Measurements from ENCODE around the gene IFNG.

Gene IFNG

DNA sequence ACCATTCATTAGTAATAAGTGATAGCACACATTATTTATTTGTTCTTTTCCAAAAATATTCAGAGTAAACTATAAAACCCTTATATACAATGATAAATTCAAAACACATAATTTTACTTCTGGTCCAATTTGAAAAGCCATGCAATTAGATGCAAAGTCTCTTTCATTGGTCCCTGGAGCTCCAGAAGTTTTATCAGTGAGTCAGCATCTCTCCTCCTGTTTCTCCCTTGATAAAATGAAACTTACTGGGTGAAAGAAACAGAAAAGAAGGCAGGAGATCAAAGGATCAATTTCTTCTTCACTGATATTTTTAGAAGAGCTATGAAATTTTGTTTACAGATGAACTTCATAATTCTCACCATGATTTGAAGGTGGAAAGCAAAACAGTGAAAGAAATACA lies 47.5 kb downstream of the IFNG start:
- Histone ChIP-seq H3K4me2 (ENCODE audit: low read length) (no peak overlapping the region), H2AFZ (no peak overlapping the region), H3K27me3 (ENCODE audit: control insufficient read depth, insufficient read depth, low read length) (peaks cover 3% of the 10 kb centered on the region), H3K9ac (no peak overlapping the region), H3K36me3 (ENCODE audit: control insufficient read depth, insufficient read depth, low read length) (no peaks in the 10 kb centered on the region), H3K4me3 (ENCODE audit: low read depth, low read length) (no peak overlapping the region), H3K27ac (no peak overlapping the region), H3K79me2 (no peaks in the 10 kb centered on the region), H3K4me1 (no peaks in the 10 kb centered on the region), H3K9me3 (ENCODE audit: control insufficient read depth, low read length) (no peaks in the 10 kb centered on the region)
- TF ChIP-seq, protein P1, sequence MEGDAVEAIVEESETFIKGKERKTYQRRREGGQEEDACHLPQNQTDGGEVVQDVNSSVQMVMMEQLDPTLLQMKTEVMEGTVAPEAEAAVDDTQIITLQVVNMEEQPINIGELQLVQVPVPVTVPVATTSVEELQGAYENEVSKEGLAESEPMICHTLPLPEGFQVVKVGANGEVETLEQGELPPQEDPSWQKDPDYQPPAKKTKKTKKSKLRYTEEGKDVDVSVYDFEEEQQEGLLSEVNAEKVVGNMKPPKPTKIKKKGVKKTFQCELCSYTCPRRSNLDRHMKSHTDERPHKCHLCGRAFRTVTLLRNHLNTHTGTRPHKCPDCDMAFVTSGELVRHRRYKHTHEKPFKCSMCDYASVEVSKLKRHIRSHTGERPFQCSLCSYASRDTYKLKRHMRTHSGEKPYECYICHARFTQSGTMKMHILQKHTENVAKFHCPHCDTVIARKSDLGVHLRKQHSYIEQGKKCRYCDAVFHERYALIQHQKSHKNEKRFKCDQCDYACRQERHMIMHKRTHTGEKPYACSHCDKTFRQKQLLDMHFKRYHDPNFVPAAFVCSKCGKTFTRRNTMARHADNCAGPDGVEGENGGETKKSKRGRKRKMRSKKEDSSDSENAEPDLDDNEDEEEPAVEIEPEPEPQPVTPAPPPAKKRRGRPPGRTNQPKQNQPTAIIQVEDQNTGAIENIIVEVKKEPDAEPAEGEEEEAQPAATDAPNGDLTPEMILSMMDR (IDR thresholded peaks at IDR 0.05), result no peak

DNA sequence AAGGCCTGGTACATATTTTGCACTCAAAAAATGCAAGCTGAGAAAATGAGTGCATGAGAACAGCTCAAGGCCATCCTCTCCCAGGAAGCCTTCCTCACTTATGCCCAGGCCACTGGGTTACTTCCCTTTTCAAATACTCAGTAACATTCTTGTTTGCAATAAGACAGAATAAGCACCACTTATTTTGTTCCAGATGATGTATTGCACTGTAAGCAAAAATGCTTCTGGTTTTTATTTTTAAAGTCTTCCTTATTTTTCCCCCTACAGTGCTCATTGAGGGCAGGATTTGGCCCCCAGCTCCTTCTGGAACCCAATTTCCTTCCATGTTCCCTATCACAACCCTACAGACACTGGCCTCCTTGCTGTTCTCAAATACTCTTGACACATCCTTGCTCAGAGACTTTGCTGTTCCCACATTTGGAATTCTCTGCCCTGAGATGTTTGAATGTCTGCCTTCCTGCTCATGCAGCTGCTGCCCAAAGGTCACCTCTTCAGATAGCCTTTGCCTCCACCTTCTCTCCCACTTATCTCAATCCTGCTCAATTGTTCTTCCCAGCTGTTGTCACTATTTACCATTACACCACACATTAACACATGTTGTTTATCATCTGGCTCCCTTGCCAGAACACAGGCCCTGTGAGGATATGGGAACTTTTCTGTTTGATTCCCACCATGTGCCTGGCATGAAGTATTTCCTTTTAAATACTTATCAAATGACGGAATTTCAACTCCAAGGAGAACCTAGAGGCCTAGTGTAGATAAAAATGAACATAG lies 49.9 kb downstream of the IFNG start:
- H3K79me2 ChIP-seq, result no peaks in the 10 kb centered on the region
- no peak overlapping the region for H3K9ac ChIP-seq
- no peak overlapping the region for H3K4me2 ChIP-seq (ENCODE audit: low read length)
- H2AFZ ChIP-seq, result no peak overlapping the region
- H3K27me3 ChIP-seq (ENCODE audit: control insufficient read depth, insufficient read depth, low read length), result peaks cover 3% of the 10 kb centered on the region
- H3K4me3 ChIP-seq (ENCODE audit: low read depth, low read length), result no peak overlapping the region
- no peak overlapping the region for H3K27ac ChIP-seq
- H3K36me3 ChIP-seq (ENCODE audit: control insufficient read depth, insufficient read depth, low read length), result no peaks in the 10 kb centered on the region
- TF ChIP-seq, protein P1 (IDR thresholded peaks at IDR 0.05), result no peak
- no peaks in the 10 kb centered on the region for H3K4me1 ChIP-seq
- H3K9me3 ChIP-seq (ENCODE audit: control insufficient read depth, low read length), result no peaks in the 10 kb centered on the region

- Histone ChIP-seq H3K79me2 (no peaks in the 10 kb centered on the region), H3K9ac (no peak overlapping the region), H3K4me1 (no peaks in the 10 kb centered on the region), H3K27ac (no peak overlapping the region), H2AFZ (no peak overlapping the region), H3K4me3 (ENCODE audit: low read depth, low read length) (no peak overlapping the region), H3K27me3 (ENCODE audit: control insufficient read depth, insufficient read depth, low read length) (peaks cover 2% of the 10 kb centered on the region), H3K4me2 (ENCODE audit: low read length) (no peak overlapping the region), H3K36me3 (ENCODE audit: control insufficient read depth, insufficient read depth, low read length) (no peaks in the 10 kb centered on the region), H3K9me3 (ENCODE audit: control insufficient read depth, low read length) (no peaks in the 10 kb centered on the region)
- TF ChIP-seq, protein P1 (IDR thresholded peaks at IDR 0.05), result no peak
These were observed 50.5 kb downstream of the IFNG start for GRCh38 chr12:68109001-68109400.

DNA sequence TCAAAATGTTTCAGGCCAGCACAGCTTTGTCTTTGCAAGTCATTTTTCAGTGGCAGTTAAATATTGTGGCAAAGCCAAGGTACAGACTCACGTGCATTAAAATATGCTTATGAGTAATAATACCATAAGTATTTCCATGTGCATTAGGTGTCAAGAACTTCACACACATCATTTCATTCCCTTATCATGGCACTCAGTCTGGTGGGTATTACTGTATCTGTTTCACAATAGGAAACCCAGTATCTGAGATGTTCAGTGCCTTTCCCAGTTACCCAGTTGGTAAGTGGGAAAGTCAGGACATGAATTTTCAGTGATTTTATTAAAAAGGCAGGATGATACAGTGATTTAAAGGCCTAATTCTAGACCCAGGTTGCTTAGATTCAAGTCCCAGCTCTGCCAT lies 52.9 kb downstream of the IFNG start:
- Histone ChIP-seq H2AFZ (no peak overlapping the region), H3K27me3 (ENCODE audit: control insufficient read depth, insufficient read depth, low read length) (no peaks in the 10 kb centered on the region), H3K4me2 (ENCODE audit: low read length) (no peak overlapping the region), H3K27ac (no peak overlapping the region), H3K79me2 (no peaks in the 10 kb centered on the region), H3K9me3 (ENCODE audit: control insufficient read depth, low read length) (no peaks in the 10 kb centered on the region), H3K4me1 (no peaks in the 10 kb centered on the region), H3K9ac (no peak overlapping the region), H3K36me3 (ENCODE audit: control insufficient read depth, insufficient read depth, low read length) (no peaks in the 10 kb centered on the region), H3K4me3 (ENCODE audit: low read depth, low read length) (no peak overlapping the region)
- TF ChIP-seq, protein P1 (IDR thresholded peaks at IDR 0.05), result no peak

DNA sequence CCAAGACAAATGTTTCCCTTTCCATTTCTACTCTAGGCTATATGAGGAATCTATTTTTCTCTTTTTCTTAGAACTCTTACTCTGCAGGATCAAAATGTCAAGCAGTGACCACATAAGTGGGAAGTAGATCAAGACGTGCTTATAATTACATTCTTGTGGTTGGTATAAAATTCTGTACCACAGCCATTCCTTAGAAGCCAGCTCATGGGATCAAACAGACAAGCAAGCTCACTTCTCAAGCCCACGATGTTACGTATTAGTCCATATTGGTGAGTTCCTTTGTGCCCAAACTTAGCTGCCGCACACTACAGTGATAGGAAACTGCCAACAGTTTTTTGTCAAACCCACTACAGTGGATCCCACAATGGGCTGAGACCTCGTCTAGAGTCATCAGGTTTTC lies 53.4 kb downstream of the IFNG start:
- H3K9me3 ChIP-seq (ENCODE audit: control insufficient read depth, low read length), result no peaks in the 10 kb centered on the region
- no peaks in the 10 kb centered on the region for H3K4me1 ChIP-seq
- H3K27ac ChIP-seq, result no peak overlapping the region
- no peak overlapping the region for H3K4me2 ChIP-seq (ENCODE audit: low read length)
- no peak overlapping the region for H3K9ac ChIP-seq
- H2AFZ ChIP-seq, result no peak overlapping the region
- no peaks in the 10 kb centered on the region for H3K36me3 ChIP-seq (ENCODE audit: control insufficient read depth, insufficient read depth, low read length)
- no peaks in the 10 kb centered on the region for H3K79me2 ChIP-seq
- no peaks in the 10 kb centered on the region for H3K27me3 ChIP-seq (ENCODE audit: control insufficient read depth, insufficient read depth, low read length)
- no peak overlapping the region for H3K4me3 ChIP-seq (ENCODE audit: low read depth, low read length)
- TF ChIP-seq, protein P1 (IDR thresholded peaks at IDR 0.05), result no peak

All from parathyroid adenoma (tissue), 2 donors.